ENCODE measurements around the gene RIPOR2.
"Not testable (repeated sequence)": the region's sequence is repeated elsewhere in the genome, so short reads cannot be mapped to it uniquely, and the experiment has no call there.

The RIPOR2 gene

GRCh38 chr6:24922170-24922569 is 13.6 kb downstream of the RIPOR2 start:
- no peak for DNase-seq (ENCODE audit: low read depth)
- no peak for TF ChIP-seq CTCF (IDR thresholded peaks at IDR 0.05; ENCODE audit: insufficient read depth, low read depth, low read length, missing control alignments)
- no peak overlapping the region for H3K4me3 ChIP-seq (ENCODE audit: low read length)

- no peak for DNase-seq (ENCODE audit: low read depth)
- H3K4me3 ChIP-seq (ENCODE audit: low read length): no peak overlapping the region
- no peak for TF ChIP-seq CTCF (IDR thresholded peaks at IDR 0.05; ENCODE audit: insufficient read depth, low read depth, low read length, missing control alignments)
Measured at GRCh38 chr6:24920136-24920535, 15.6 kb downstream of the RIPOR2 start.

GRCh38 chr6:24919056-24919892 is 16.5 kb downstream of the RIPOR2 start:
- TF ChIP-seq CTCF (IDR thresholded peaks at IDR 0.05; ENCODE audit: insufficient read depth, low read depth, low read length, missing control alignments): no peak
- no peak overlapping the region for H3K4me3 ChIP-seq (ENCODE audit: low read length)
- no peak for DNase-seq (ENCODE audit: low read depth)

DNA sequence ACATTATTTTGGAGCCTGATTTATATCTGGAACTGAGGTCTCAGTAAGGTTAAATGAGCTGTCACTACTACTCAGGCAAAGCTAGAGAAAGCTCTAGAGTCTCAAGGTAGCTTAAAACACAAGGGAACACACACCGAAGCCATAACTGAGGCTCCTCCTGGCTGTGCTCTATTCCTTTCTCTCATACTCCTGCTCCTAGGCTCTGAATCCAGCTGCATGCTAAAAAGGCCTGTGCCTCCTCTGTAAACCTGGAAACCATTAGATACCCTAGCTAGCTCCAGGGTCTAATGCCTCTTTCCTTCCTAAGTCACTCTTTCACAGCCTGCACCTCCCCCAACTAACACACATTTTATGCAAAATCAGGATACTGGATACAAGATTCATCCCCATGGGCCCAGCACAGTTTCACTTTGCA is 17.1 kb downstream of the RIPOR2 start:
- TF ChIP-seq CTCF (IDR thresholded peaks at IDR 0.05; ENCODE audit: insufficient read depth, low read depth, low read length, missing control alignments): no peak
- H3K4me3 ChIP-seq (ENCODE audit: low read length): no peak overlapping the region
- DNase-seq (ENCODE audit: low read depth): no peak

GRCh38 chr6:24916496-24916895 is 19.3 kb downstream of the RIPOR2 start:
- H3K4me3 ChIP-seq (ENCODE audit: low read length): no peak overlapping the region
- DNase-seq (ENCODE audit: low read depth): no peak
- TF ChIP-seq CTCF (IDR thresholded peaks at IDR 0.05; ENCODE audit: insufficient read depth, low read depth, low read length, missing control alignments): no peak

GRCh38 chr6:24915641-24916040 is 20.1 kb downstream of the RIPOR2 start:
- no peak overlapping the region for H3K4me3 ChIP-seq (ENCODE audit: low read length)
- no peak for DNase-seq (ENCODE audit: low read depth)
- TF ChIP-seq CTCF (IDR thresholded peaks at IDR 0.05; ENCODE audit: insufficient read depth, low read depth, low read length, missing control alignments): no peak

- not testable (repeated sequence) for H3K4me3 ChIP-seq (ENCODE audit: low read length); DNase-seq (ENCODE audit: low read depth)
Measured at GRCh38 chr6:24914082-24914481, 21.7 kb downstream of the RIPOR2 start.
